ENCODE measurements around the gene NEUROD2.
"Not testable (repeated sequence)": the region's sequence is repeated elsewhere in the genome, so short reads cannot be mapped to it uniquely, and the experiment has no call there.

NEUROD2 gene

DNA sequence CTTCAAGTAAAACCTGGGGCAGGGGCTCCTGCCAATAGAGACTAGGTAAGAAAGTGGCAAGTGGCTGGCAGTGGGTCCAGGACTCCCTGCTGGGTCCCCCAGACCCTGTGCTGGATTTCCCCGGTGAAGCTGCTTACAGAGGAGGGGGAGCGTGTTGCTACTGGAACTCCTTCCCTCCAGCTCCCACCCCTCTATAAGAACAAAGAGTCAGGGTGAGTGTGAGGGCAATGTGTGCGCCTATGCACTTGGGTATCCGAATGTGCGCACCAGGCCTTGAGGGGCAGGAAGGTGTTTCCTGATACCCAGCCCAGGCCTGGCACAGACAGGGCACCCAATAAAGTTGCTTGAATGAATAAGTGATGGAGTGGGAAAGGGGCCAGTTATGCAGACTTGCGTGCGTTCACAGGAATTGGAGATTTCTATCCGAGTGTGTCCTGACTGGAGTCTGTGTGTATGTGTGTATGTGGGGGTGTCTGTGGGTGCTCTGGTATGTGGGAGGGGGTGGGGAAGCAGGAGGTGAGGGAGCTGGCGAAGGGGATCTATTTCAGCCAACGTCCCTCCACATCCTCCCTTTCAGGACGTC is 11.7 kb downstream of the NEUROD2 start:
- DNase-seq = no peak
- Mint-ChIP-seq H3K4me1 (ENCODE audit: low read depth) (peaks cover 25% of the 10 kb centered on the region), H3K27ac (no peak overlapping the region), H3K4me3 (no peak overlapping the region), H3K27me3 (peaks cover 97% of the 10 kb centered on the region), H3K9me3 (no peaks in the 10 kb centered on the region), H3K36me3 (ENCODE audit: low read depth) (no peaks in the 10 kb centered on the region)

GRCh38 chr17:39595294-39595693 is 12.4 kb downstream of the NEUROD2 start:
- DNase-seq = no peak
- Mint-ChIP-seq H3K4me1 (ENCODE audit: low read depth) (peaks cover 25% of the 10 kb centered on the region), H3K27me3 (peaks cover 90% of the 10 kb centered on the region), H3K4me3 (no peak overlapping the region), H3K36me3 (ENCODE audit: low read depth) (no peaks in the 10 kb centered on the region), H3K9me3 (no peaks in the 10 kb centered on the region), H3K27ac (no peak overlapping the region)

- Mint-ChIP-seq H3K4me3 (no peak overlapping the region), H3K27me3 (peaks cover 83% of the 10 kb centered on the region), H3K4me1 (ENCODE audit: low read depth) (peaks cover 15% of the 10 kb centered on the region), H3K27ac (no peak overlapping the region), H3K36me3 (ENCODE audit: low read depth) (no peaks in the 10 kb centered on the region), H3K9me3 (no peaks in the 10 kb centered on the region)
- DNase-seq = no peak
Measured at GRCh38 chr17:39593371-39593770, 14.3 kb downstream of the NEUROD2 start.

DNA sequence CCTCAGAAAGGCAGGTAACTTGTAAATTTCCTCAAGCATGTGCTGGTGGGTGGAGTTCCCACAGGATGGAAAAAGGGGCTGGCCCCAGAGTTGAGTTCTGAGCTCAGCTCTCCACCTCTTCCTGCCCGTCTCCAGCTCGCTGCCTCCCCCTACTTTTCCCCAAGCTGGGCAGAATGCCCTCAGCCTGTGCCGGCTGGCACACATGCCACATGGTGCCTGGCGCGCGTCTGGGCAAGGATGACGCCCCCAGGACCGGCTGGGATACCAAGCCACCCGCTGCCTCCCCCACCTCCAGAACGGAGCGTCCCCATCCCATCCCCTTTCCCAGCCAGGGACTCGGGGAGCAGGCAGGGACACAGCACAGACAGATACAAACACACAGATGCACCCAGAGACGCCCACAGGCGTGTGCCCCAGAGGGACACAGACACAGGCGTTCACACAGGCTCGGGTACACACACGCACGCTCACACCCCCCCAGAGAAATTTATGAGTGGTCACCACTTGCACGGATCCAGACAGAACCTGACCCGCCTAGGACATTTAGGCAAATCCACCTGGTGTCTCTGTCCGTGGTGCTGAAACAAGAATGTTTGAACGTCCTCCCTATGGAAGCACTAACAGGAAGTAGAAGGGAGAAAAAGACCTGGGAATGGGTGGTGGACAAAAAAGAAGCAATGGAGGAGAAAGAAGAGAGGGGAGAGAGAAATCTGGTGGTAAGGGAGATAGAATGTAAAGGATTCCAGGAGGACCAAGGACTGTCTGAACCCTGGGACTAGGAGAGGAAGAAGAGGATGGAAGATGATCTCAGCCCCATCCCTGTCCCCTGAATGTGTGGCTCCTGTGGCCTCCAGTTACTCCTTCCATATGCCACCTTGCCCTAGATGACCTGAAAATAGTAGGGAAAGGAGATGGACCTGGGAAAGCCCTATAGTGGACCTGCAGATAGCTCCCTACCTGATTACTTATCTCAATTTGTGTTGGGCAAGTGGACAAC is 15.5 kb downstream of the NEUROD2 start:
- DNase-seq = no peak
- Mint-ChIP-seq H3K27ac (no peak overlapping the region), H3K4me1 (ENCODE audit: low read depth) (peaks cover 4% of the 10 kb centered on the region), H3K4me3 (no peak overlapping the region), H3K9me3 (no peaks in the 10 kb centered on the region), H3K36me3 (ENCODE audit: low read depth) (no peaks in the 10 kb centered on the region), H3K27me3 (peaks cover 74% of the 10 kb centered on the region)

GRCh38 chr17:39590180-39590579 is 17.5 kb downstream of the NEUROD2 start:
- H3K36me3 Mint-ChIP-seq (ENCODE audit: low read depth); H3K27ac Mint-ChIP-seq; H3K4me1 Mint-ChIP-seq (ENCODE audit: low read depth); H3K9me3 Mint-ChIP-seq; DNase-seq; H3K4me3 Mint-ChIP-seq: not testable (repeated sequence)
- peaks cover 54% of the 10 kb centered on the region for H3K27me3 Mint-ChIP-seq

DNA sequence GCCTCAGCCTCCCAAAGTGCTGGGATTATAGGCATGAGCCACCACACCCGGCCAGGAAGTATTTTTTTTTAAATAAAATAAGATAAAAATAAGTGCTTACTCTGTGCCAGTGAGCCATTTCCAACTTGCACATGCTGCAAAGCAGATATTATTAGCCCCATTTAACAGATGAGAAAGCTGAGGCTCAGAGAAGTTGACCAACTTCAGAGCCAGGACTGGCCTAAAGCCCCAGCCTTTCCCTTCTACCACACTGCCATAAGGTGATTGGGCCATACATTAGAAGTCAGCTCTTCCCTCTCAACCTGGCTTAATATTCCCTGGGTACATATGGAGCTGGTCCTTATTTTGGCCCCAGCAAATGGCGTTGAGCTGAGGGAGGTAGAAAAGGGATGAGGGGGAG is 25.1 kb downstream of the NEUROD2 start:
- H3K36me3 Mint-ChIP-seq (ENCODE audit: low read depth) = no peaks in the 10 kb centered on the region
- no peaks in the 10 kb centered on the region for H3K4me1 Mint-ChIP-seq (ENCODE audit: low read depth)
- H3K27ac Mint-ChIP-seq = no peak overlapping the region
- H3K27me3 Mint-ChIP-seq = no peaks in the 10 kb centered on the region
- no peak for DNase-seq
- H3K9me3 Mint-ChIP-seq = no peaks in the 10 kb centered on the region
- H3K4me3 Mint-ChIP-seq = no peak overlapping the region

DNA sequence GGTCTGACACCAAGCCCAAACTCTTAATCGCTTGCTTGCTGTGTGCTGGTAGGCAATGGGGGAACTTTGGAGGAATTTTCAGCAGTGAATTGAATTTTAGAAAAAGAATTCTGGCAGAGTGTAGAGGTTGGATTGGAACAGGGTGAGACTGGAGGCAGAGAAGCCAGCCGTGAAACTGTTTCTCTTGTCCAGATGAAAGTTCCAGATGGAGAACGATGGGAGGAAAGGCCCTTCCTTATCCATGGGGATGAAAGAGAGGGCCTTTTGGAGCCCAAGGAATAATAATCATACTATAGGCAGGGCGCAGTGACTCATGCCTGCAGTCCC is 26.0 kb downstream of the NEUROD2 start:
- no peaks in the 10 kb centered on the region for H3K27me3 Mint-ChIP-seq
- H3K4me1 Mint-ChIP-seq (ENCODE audit: low read depth) = no peaks in the 10 kb centered on the region
- no peak for DNase-seq
- no peaks in the 10 kb centered on the region for H3K36me3 Mint-ChIP-seq (ENCODE audit: low read depth)
- H3K9me3 Mint-ChIP-seq = no peaks in the 10 kb centered on the region
- H3K27ac Mint-ChIP-seq = no peak overlapping the region
- no peak overlapping the region for H3K4me3 Mint-ChIP-seq

- no peak overlapping the region for H3K27ac Mint-ChIP-seq
- no peak overlapping the region for H3K4me3 Mint-ChIP-seq
- no peaks in the 10 kb centered on the region for H3K27me3 Mint-ChIP-seq
- no peak for DNase-seq
- H3K4me1 Mint-ChIP-seq (ENCODE audit: low read depth) = no peaks in the 10 kb centered on the region
- no peaks in the 10 kb centered on the region for H3K36me3 Mint-ChIP-seq (ENCODE audit: low read depth)
- H3K9me3 Mint-ChIP-seq = no peaks in the 10 kb centered on the region
Measured at GRCh38 chr17:39581071-39581758, 26.5 kb downstream of the NEUROD2 start.

DNA sequence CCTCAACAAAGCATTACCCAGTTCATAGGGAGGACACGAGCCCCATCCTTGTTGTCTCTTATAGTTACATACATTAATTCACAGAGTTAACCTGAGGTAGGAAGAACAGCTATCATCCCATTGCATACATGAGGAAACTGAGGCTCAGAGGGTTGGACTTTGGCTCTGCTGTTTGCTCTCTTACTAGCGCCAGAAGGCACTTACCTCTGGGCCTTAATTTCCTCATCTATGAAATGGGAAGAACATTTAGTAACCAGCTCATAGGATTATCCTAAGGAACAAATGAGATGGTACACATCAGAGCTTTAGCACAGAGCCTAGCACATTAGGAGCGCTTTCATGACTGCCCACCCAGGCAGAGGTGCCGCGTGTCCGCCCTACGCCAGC is 27.6 kb downstream of the NEUROD2 start:
- H3K4me1 Mint-ChIP-seq (ENCODE audit: low read depth) = no peaks in the 10 kb centered on the region

GRCh38 chr17:39579318-39580081 is 28.2 kb downstream of the NEUROD2 start:
- Mint-ChIP-seq H3K27me3 (peaks cover 8% of the 10 kb centered on the region), H3K36me3 (ENCODE audit: low read depth) (no peaks in the 10 kb centered on the region), H3K4me1 (ENCODE audit: low read depth) (no peaks in the 10 kb centered on the region), H3K27ac (no peak overlapping the region), H3K9me3 (no peaks in the 10 kb centered on the region), H3K4me3 (no peak overlapping the region)
- no peak for DNase-seq

More for the DNA sequence above, 27.6 kb downstream of the NEUROD2 start:
- H3K27ac Mint-ChIP-seq = no peak overlapping the region
- no peak overlapping the region for H3K4me3 Mint-ChIP-seq
- no peaks in the 10 kb centered on the region for H3K9me3 Mint-ChIP-seq
- no peak for DNase-seq
- H3K27me3 Mint-ChIP-seq = peaks cover 3% of the 10 kb centered on the region
- H3K36me3 Mint-ChIP-seq (ENCODE audit: low read depth) = no peaks in the 10 kb centered on the region

DNA sequence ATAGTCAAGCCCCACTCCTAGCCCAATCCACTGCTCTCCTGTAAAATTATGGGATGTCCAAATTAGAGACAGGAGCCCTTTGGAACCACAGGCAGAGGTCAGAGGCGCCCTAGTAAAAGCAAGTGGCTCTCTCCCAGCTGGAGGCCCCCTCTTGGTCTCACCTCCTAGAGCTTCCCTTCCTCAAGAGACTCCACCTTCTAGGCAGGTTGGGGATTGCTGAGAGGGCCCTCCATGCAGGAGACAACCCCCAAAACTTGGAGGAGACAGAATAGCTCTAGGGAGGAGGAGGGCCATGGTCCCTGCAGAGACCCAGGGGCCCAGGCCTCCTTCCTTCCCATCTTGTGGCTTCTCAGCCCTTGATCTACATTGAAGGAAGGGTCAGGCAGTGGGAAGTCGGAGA is 29.4 kb downstream of the NEUROD2 start:
- H3K27ac Mint-ChIP-seq = no peak overlapping the region
- no peak for DNase-seq
- peaks cover 13% of the 10 kb centered on the region for H3K27me3 Mint-ChIP-seq
- peaks cover 4% of the 10 kb centered on the region for H3K4me1 Mint-ChIP-seq (ENCODE audit: low read depth)
- H3K4me3 Mint-ChIP-seq = no peak overlapping the region
- H3K36me3 Mint-ChIP-seq (ENCODE audit: low read depth) = no peaks in the 10 kb centered on the region
- no peaks in the 10 kb centered on the region for H3K9me3 Mint-ChIP-seq

GRCh38 chr17:39576187-39576586 is 31.5 kb downstream of the NEUROD2 start:
- H3K27me3 Mint-ChIP-seq = peaks cover 22% of the 10 kb centered on the region

DNA sequence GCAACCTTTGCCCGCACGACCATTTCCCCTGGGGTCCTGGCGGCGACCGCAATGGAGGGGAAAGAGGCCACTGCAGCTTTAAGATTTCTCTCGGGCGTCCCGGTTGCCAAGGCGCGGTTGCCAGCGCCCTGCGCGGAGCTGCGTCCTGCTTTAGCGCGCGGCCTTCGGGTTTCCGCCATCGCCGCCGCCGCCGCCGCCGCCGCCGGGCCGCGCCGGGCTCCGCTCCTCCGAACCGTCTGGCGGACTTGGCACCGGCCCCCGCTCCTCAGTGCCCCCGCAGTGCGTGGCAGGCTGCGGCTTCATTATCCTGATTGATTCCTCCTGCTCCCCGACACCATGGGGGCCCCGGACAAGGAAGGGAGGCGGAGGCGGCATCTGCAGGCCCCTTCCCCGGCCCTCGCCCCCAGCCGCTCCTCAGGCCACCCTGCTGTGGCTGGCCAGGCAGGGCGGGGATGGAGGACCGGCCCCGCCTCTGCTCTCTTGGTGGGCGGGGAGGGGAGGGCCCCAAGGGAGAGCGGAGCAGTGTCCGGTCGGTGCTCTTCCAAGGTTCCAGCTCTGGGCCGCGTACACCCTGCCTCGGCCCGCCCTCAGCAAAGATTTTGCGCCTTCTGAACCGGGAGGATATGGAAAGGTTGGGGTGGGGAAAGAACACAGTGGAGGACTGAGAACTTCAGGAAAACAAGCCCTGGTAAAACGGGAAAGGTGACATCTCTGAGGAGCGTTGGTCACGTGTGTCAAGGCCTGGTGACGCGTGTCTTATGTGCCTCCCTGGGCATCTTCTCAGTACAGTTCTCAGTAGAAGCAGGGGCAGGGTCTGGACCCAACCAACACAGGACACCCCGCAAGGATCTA is 34.0 kb downstream of the NEUROD2 start:
- Mint-ChIP-seq H3K27me3 (peaks cover 24% of the 10 kb centered on the region), H3K4me1 (ENCODE audit: low read depth) (peaks cover 6% of the 10 kb centered on the region), H3K27ac (peak overlapping the region; percentile 68), H3K9me3 (peaks cover 3% of the 10 kb centered on the region), H3K36me3 (ENCODE audit: low read depth) (peaks cover 38% of the 10 kb centered on the region), H3K4me3 (peak overlapping the region; percentile 74)
- DNase-seq = peak; percentile 58

More at GRCh38 chr17:39576187-39576586, 31.5 kb downstream of the NEUROD2 start:
- Mint-ChIP-seq H3K9me3 (peaks cover under 1% of the 10 kb centered on the region), H3K4me3 (no peak overlapping the region), H3K27ac (no peak overlapping the region), H3K36me3 (ENCODE audit: low read depth) (peaks cover 13% of the 10 kb centered on the region), H3K4me1 (ENCODE audit: low read depth) (peaks cover 6% of the 10 kb centered on the region)
- DNase-seq = no peak

All from activated T-cell treated with anti-CD3 and anti-CD28 coated beads, Interleukin-2, amount 50 U/mL, for 24 hours (primary cell).